Sigmoid colon (tissue), 3 donors: ENCODE measurements around the gene SDE2.

ENCODE experiments used
- POLR2A ChIP-seq, 2 donors: fragments of 450-650 bp; IDR thresholded peaks; one replicate each; pipeline ENCODE4 v1.6.1; 2016; ENCODE audit warnings: antibody characterized with exemption in 2 of 2, mild to moderate bottlenecking in 2 of 2, moderate library complexity in 2 of 2
- TF ChIP-seq, protein P1 (sequence below), 4 experiments: fragments of 450-650 bp in 3 of 4; fragments of 200-600 bp in 1 of 4; IDR thresholded peaks; one replicate each; pipeline ENCODE4 v1.5.1; 2016 to 2019; ENCODE audit warnings: antibody characterized with exemption in 4 of 4, mild to moderate bottlenecking in 3 of 4, moderate library complexity in 2 of 4

DNA sequence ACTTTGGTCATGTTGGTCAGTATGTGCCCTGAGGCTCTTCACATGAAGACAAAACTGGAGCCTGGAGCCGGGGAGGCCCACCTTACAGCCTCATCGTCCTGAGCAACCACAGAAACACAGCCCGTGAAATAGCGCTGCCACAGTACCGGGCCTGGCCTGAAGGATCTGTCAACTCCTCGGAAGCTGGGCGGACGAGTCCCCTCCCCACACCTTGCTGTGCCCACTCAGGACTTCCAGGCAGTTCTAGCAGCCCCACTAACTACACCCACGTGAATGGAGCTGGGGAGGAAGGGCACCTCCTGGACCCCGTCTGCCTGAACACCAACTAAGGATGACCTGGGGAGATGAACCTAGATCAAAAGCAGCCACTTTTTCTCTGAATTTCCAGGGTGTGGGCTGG lies 24.7 kb downstream of the SDE2 start:
- TF ChIP-seq, protein P1, sequence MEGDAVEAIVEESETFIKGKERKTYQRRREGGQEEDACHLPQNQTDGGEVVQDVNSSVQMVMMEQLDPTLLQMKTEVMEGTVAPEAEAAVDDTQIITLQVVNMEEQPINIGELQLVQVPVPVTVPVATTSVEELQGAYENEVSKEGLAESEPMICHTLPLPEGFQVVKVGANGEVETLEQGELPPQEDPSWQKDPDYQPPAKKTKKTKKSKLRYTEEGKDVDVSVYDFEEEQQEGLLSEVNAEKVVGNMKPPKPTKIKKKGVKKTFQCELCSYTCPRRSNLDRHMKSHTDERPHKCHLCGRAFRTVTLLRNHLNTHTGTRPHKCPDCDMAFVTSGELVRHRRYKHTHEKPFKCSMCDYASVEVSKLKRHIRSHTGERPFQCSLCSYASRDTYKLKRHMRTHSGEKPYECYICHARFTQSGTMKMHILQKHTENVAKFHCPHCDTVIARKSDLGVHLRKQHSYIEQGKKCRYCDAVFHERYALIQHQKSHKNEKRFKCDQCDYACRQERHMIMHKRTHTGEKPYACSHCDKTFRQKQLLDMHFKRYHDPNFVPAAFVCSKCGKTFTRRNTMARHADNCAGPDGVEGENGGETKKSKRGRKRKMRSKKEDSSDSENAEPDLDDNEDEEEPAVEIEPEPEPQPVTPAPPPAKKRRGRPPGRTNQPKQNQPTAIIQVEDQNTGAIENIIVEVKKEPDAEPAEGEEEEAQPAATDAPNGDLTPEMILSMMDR (IDR thresholded peaks at IDR 0.05) = no peak
- TF ChIP-seq POLR2A (IDR thresholded peaks at IDR 0.05) = no peak
